Hippocampal formation (tissue), 2 donors: Measurements from ENCODE around the gene CHRM4.
"Not testable (repeated sequence)": the region's sequence is repeated elsewhere in the genome, so short reads cannot be mapped to it uniquely, and the experiment has no call there.

Source experiments
- DNase-seq, 2 donors: peaks; one replicate each; lab custom pipeline; 2025; lab: John Stamatoyannopoulos, UW

CHRM4 gene

DNA sequence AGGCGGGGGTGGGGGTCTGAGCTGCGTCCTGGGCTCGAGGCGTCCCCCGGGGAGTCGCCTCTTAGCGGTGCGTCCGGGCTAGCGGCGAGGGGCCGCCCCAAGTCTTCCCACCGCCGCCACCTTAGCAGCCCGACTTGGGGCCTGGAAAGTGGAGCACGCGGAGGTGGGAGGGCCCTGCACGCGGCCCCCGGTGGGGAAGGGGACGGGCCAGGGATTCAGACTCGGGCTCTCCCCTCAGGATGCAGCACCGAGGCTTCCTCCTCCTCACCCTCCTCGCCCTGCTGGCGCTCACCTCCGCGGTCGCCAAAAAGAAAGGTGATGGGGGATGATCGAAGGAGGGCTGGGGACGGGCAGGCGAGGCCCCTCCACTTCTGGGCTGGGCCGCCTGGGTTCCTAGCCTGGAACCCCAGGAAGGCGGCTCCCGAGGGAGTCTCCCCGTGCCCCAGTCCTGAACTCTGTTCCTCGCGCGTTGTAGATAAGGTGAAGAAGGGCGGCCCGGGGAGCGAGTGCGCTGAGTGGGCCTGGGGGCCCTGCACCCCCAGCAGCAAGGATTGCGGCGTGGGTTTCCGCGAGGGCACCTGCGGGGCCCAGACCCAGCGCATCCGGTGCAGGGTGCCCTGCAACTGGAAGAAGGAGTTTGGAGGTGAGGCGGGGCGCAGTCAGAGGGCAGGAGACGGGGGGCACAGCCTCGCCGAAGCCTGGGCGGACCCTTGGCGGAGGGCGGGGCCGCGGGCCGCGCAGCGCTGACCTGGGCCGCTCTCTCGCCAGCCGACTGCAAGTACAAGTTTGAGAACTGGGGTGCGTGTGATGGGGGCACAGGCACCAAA lies 9.5 kb downstream of the CHRM4 start:
- DNase-seq: no peak

DNA sequence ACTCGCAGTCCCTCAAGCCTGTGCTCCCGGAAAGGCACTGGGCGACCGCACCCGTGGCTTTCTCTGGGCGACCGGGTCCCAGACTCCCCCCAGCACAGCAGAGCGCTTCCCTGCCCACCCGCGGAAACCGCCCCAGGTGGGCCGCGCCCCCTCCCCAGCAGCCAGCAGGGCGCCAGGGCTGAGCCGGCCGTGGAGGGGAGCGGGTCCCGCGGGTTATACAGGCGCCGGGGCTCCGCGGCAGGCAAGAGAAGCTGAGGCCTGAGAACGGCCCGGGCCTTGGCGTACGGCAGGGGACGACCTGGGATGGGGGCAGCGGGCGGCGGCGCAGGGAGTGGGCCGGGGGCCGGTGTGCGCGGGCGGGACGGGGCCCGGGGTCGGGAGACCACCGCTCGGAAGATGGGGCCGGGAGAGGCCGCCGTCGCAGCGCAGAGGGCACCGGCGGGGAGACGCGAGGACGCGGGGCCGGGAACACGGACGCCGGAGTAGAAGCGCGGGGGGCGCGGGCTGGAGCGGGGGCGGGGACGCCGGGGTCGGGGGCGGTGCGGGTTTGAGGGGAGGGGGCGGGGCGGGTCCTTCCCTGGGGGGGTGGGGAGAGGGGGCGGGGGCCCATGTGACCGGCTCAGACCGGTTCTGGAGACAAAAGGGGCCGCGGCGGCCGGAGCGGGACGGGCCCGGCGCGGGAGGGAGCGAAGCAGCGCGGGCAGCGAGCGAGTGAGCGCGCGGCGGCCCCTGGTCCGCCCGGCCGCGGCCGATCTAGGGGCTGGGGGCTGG lies 10.3 kb downstream of the CHRM4 start, which contains the start of gene MDK:
Gene MDK, plus strand, starts transcription at position 622 of the 771 bp plus-strand sequence. CDS start 389 bp downstream, outside the sequence.
- no peak for DNase-seq

DNA sequence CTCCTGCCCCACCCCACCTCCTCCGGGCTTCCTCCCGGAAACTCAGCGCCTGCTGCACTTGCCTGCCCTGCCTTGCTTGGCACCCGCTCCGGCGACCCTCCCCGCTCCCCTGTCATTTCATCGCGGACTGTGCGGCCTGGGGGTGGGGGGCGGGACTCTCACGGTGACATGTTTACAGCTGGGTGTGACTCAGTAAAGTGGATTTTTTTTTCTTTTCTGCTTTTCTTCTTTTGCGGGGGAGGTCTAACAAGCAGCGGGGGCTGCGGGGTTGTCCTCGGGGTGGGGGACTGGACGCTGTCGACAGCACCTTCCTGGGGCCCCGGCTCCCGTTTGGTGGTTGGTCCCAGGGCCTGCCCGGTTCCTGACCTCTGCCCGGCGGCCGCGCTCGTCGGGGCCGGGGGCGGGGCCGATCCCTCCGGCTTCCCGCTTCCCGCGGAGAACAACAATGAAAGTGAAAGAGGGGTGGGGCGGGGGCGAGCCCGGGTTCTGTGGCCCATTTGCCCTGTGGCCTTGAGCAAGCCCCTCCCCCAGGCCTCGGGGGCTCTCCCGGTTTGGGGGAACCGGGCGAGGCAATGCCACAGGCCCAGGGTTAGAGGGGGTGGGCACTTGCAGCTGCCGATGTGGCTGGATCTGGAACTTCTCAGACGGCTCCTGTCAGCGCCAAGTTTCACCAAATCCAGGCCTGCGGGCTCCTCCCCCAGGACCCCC lies 11.1 kb downstream of the CHRM4 start:
- DNase-seq: no peak

DNA sequence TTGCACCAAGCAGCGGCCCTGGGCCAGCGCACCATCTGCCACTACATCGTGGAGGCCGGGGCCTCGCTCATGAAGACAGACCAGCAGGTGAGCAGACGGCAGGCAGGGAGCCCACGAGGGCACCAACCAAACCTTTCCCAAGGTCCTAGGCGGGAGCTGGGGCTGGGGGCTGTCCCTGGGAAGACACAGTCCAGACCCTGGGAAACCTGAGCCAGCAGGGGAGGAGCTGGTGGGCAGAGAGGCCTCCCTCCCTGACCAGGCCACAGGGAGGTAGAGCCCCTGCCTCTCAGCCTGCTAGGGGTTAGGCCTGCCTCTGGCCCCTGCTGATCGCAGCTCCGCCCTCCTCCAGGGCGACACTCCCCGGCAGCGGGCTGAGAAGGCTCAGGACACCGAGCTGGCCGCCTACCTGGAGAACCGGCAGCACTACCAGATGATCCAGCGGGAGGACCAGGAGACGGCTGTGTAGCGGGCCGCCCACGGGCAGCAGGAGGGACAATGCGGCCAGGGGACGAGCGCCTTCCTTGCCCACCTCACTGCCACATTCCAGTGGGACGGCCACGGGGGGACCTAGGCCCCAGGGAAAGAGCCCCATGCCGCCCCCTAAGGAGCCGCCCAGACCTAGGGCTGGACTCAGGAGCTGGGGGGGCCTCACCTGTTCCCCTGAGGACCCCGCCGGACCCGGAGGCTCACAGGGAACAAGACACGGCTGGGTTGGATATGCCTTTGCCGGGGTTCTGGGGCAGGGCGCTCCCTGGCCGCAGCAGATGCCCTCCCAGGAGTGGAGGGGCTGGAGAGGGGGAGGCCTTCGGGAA lies 11.9 kb downstream of the CHRM4 start:
- DNase-seq: not testable (repeated sequence)

DNA sequence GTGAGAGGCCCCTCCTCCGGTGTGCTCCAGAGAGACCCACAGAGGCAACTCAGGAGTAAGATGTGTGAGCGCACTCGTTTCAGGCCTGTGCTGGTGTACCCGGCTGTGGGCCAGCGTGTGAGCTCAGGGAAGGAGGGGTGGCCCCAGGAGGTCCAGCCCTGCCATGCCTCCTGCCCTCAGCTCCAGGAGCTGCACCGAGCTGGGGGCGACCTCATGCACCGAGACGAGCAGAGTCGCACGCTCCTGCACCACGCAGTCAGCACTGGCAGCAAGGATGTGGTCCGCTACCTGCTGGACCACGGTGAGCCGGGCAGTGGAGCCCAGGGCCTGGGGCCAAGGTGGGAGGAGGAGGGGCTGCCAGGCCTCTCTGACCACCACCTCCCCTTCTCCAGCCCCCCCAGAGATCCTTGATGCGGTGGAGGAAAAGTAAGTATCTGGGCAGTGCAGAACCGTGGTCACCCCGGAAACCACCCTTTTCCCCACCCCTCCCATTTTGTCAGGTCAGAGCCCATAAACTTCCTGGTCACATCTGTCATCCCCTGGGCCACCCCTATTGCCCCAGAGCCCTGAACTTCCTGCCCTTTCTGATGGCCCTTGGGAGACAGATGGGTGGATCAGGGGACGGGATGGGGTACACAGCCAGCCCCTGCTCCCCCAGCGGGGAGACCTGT lies 12.6 kb downstream of the CHRM4 start:
- DNase-seq: no peak

GRCh38 chr11:46378296-46378695 lies 13.3 kb downstream of the CHRM4 start:
- DNase-seq: no peak

- DNase-seq: no peak
Measured at GRCh38 chr11:46377831-46378230, 13.7 kb downstream of the CHRM4 start.

- DNase-seq: no peak
Measured at GRCh38 chr11:46377290-46377689, 14.3 kb downstream of the CHRM4 start.

GRCh38 chr11:46376258-46377050 lies 15.1 kb downstream of the CHRM4 start:
- no peak for DNase-seq

GRCh38 chr11:46375392-46376101 lies 16.0 kb downstream of the CHRM4 start:
- DNase-seq: no peak

GRCh38 chr11:46374815-46375214 lies 16.8 kb downstream of the CHRM4 start:
- no peak for DNase-seq

GRCh38 chr11:46373787-46374740 lies 17.5 kb downstream of the CHRM4 start:
- DNase-seq: no peak

DNA sequence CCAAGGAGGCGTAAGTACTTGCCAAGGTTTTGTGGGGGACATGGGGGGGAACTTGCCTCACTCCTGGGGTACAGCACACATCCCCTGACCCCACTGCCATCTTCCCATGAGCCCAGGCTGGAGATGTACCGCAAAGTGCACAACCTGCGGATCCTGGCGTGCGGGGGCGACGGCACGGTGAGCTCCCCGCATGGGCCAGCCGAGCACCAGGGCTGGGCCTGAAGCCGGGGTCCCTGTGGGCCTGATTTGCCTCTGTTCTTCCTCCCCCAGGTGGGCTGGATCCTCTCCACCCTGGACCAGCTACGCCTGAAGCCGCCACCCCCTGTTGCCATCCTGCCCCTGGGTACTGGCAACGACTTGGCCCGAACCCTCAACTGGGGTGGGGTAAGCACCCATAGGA lies 19.1 kb downstream of the CHRM4 start:
- not testable (repeated sequence) for DNase-seq

- DNase-seq: no peak
Measured at GRCh38 chr11:46372086-46372485, 19.5 kb downstream of the CHRM4 start.

GRCh38 chr11:46371262-46371661 lies 20.3 kb downstream of the CHRM4 start:
- not testable (repeated sequence) for DNase-seq

DNA sequence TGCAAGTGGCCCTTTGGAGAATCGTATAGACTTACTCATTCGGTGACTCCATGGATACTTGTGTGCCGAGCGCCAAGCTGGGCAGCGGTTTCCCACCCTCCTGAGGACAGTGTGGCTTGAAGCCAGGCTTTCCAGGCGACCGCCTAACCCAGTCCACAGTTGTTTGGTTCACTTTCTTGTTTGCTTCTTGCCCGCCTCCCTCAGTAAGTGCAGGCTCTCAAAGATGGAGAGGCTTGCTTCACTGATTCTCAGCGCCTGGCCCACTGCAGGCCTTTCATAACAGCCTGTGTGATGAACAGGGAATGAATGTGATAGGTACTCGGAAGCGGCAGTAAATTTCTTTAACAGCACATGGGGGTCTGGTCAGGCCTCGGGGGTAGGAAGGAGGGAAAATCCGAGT lies 21.3 kb downstream of the CHRM4 start:
- DNase-seq: no peak

DNA sequence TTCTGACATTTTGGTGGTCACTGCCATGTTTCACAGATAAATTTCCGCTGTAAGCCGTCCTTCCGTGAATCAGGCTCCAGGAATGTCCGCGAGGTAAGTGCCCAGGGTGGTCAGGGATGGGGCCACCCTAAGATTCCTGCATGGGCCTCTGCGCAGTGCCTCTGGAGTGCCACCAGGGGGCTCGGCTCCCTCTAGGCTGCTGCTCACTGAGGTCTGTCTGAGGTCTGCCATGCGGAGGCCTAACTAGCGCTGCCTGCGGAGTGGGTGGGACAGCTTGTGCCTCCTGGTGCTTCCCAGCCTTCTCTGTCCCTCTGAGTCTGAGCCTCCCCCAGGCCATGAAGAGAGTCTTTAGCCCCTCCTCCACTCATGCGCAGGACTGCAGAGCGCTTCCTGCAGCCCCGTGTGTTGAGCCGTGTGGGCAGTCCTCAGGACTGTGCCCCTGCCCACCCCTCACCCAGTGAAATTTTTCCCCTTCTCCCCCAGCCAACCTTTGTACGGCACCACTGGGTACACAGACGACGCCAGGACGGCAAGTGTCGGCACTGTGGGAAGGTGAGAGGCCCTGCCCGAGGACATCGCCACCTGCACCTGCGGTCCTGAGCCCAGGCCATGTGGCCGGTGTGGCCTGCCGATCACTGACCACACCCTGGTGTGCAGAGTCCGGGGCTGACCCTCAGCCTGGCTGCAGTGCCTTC lies 22.0 kb downstream of the CHRM4 start:
- no peak for DNase-seq

GRCh38 chr11:46367916-46368267 lies 23.7 kb downstream of the CHRM4 start:
- no peak for DNase-seq
